PC-3 (cell line): ENCODE measurements around the gene GRIK1.

ENCODE experiments used
- CTCF ChIP-seq: fragments of 300-600 bp; sonication (generic); conservative IDR thresholded peaks from 2 replicates; pipeline ENCODE4 v1.5.1; 2017; ENCODE audit warnings: antibody characterized with exemption, low read depth, mild to moderate bottlenecking, low read length
- EZH2 ChIP-seq: fragments of 300-600 bp; sonication (generic); IDR thresholded peaks from one replicate; pipeline ENCODE4 v1.6.1; 2017; ENCODE audit warnings: antibody characterized with exemption, mild to moderate bottlenecking, low read length; ENCODE audit not compliant: unreplicated experiment
- EZH2phosphoT487 ChIP-seq: fragments of 300-600 bp; sonication (generic); IDR thresholded peaks from 2 replicates; pipeline ENCODE4 v1.6.1; 2018; ENCODE audit warnings: mild to moderate bottlenecking, antibody characterized with exemption, low read length, borderline replicate concordance

GRCh38 chr21:29540289-29540688, 399.5 kb downstream of the GRIK1 start:
- TF ChIP-seq CTCF: no peak
- TF ChIP-seq EZH2: no peak
- no peak for TF ChIP-seq EZH2phosphoT487
